ENCODE results near the gene KCNC3. TPM values are rescaled to one million over a fixed set of nuclear protein-coding genes. Genes with fewer than 3 reads are reported as not detected.

Gene KCNC3
- total RNA-seq, 2 experiments from 2014 or later, result 1.6 to 2.0 TPM

- H3K27ac ChIP-seq (ENCODE audit: low read depth in 1 of 2, low read length in 2 of 2), result no peak overlapping the region
- no peaks in the 10 kb centered on the region for H3K27me3 ChIP-seq (ENCODE audit: control insufficient read depth in 1 of 2, insufficient read depth in 2 of 2, low read length in 2 of 2)
- peaks cover 7% of the 10 kb centered on the region for H3K36me3 Mint-ChIP-seq (ENCODE audit: low read depth)
- no peaks in the 10 kb centered on the region for H3K36me3 ChIP-seq (ENCODE audit: insufficient read depth, low read length)
- TF ChIP-seq CTCF (IDR thresholded peaks at IDR 0.05), result no peak
- peak in 1 of 14 experiments; percentile 10 for DNase-seq
- peaks cover 0 to 4% of the 10 kb centered on the region in 2 experiments for H3K9me3 ChIP-seq (ENCODE audit: control insufficient read depth in 1 of 2, insufficient read depth in 1 of 2, low read length in 2 of 2)
- POLR2A ChIA-PET, result no interaction called here
- CTCF ChIA-PET, result no interaction called here
- ATAC-seq (ENCODE audit: poor library complexity), result no peak
- H3K4me3 Mint-ChIP-seq, result peak overlapping the region; percentile 54
- H3K27ac Mint-ChIP-seq, result peak overlapping the region; percentile 15
- intact Hi-C loops (cut with DNase I, micrococcal nuclease), result no loop called here
- H3K4me1 ChIP-seq (ENCODE audit: insufficient read depth, low read length), result peaks cover 58% of the 10 kb centered on the region
- no peaks in the 10 kb centered on the region for H3K9me3 Mint-ChIP-seq
- H3K27me3 Mint-ChIP-seq, result no peaks in the 10 kb centered on the region
- no peak overlapping the region for H3K4me3 ChIP-seq (ENCODE audit: low read length)
- H3K4me1 Mint-ChIP-seq (ENCODE audit: low read depth), result peaks cover 79% of the 10 kb centered on the region
These were observed 33.7 kb upstream of the KCNC3 start for GRCh38 chr19:50362656-50363424.

- DNase-seq (no peak), ATAC-seq (ENCODE audit: poor library complexity) (no peak)
- H3K4me3 Mint-ChIP-seq, result no peak overlapping the region
- H3K27me3 Mint-ChIP-seq, result no peaks in the 10 kb centered on the region
- POLR2A ChIA-PET, result interaction anchor here (0.7 kb wide), 1 partner anchor 14 kb away, joined by 3 read pairs; the partner anchor contains the start of gene NR1H2
- no peak overlapping the region for H3K27ac Mint-ChIP-seq
- TF ChIP-seq CTCF (IDR thresholded peaks at IDR 0.05), result no peak
- H3K4me1 Mint-ChIP-seq (ENCODE audit: low read depth), result peaks cover 83% of the 10 kb centered on the region
- H3K9me3 Mint-ChIP-seq, result no peaks in the 10 kb centered on the region
- no peak overlapping the region for H3K4me3 ChIP-seq (ENCODE audit: low read length)
- intact Hi-C loops (cut with DNase I, micrococcal nuclease), result no loop called here
- no peaks in the 10 kb centered on the region for H3K36me3 ChIP-seq (ENCODE audit: insufficient read depth, low read length)
- H3K27me3 ChIP-seq (ENCODE audit: control insufficient read depth in 1 of 2, insufficient read depth in 2 of 2, low read length in 2 of 2), result no peaks in the 10 kb centered on the region
- H3K36me3 Mint-ChIP-seq (ENCODE audit: low read depth), result peaks cover 7% of the 10 kb centered on the region
- peaks cover 63% of the 10 kb centered on the region for H3K4me1 ChIP-seq (ENCODE audit: insufficient read depth, low read length)
- CTCF ChIA-PET, result no interaction called here
- peaks cover 0 to 4% of the 10 kb centered on the region in 2 experiments for H3K9me3 ChIP-seq (ENCODE audit: control insufficient read depth in 1 of 2, insufficient read depth in 1 of 2, low read length in 2 of 2)
- H3K27ac ChIP-seq (ENCODE audit: low read depth in 1 of 2, low read length in 2 of 2), result no peak overlapping the region
These were observed 32.8 kb upstream of the KCNC3 start for GRCh38 chr19:50362030-50362412.

GRCh38 chr19:50361290-50362029, 32.3 kb upstream of the KCNC3 start:
- Histone ChIP-seq H3K36me3 (ENCODE audit: insufficient read depth, low read length) (no peaks in the 10 kb centered on the region), H3K4me1 (ENCODE audit: insufficient read depth, low read length) (peaks cover 63% of the 10 kb centered on the region), H3K9me3 (ENCODE audit: control insufficient read depth in 1 of 2, insufficient read depth in 1 of 2, low read length in 2 of 2) (peaks cover 0 to 4% of the 10 kb centered on the region in 2 experiments), H3K27ac (ENCODE audit: low read depth in 1 of 2, low read length in 2 of 2) (no peak overlapping the region), H3K4me3 (ENCODE audit: low read length) (no peak overlapping the region), H3K27me3 (ENCODE audit: control insufficient read depth in 1 of 2, insufficient read depth in 2 of 2, low read length in 2 of 2) (no peaks in the 10 kb centered on the region)
- Mint-ChIP-seq H3K4me3 (peak overlapping the region; percentile 54), H3K36me3 (ENCODE audit: low read depth) (peaks cover 7% of the 10 kb centered on the region), H3K9me3 (no peaks in the 10 kb centered on the region), H3K4me1 (ENCODE audit: low read depth) (peaks cover 85% of the 10 kb centered on the region), H3K27ac (peak overlapping the region; percentile 47), H3K27me3 (no peaks in the 10 kb centered on the region)
- intact Hi-C loops (cut with DNase I, micrococcal nuclease), result no loop called here
- DNase-seq (peak in 2 of 14 experiments; percentile 52 to 66), ATAC-seq (ENCODE audit: poor library complexity) (no peak)
- POLR2A ChIA-PET, result interaction anchor here (0.7 kb wide), 1 partner anchor 15 kb away, joined by 3 read pairs; the partner anchor contains the start of gene NR1H2
- CTCF ChIA-PET, result no interaction called here
- TF ChIP-seq CTCF (IDR thresholded peaks at IDR 0.05), result no peak
